ENCODE results near the gene CACNA1H.

The CACNA1H gene

GRCh38 chr16:1181404-1182315 is 28.8 kb downstream of the CACNA1H start:
- Histone ChIP-seq H2AFZ (peak overlapping the region; percentile 84), H3K4me1 (peaks cover 24% of the 10 kb centered on the region), H3K27me3 (ENCODE audit: control insufficient read depth, insufficient read depth, low read length) (no peaks in the 10 kb centered on the region), H3K36me3 (ENCODE audit: control insufficient read depth, insufficient read depth, low read length) (no peaks in the 10 kb centered on the region), H3K27ac (peak overlapping the region; percentile 100), H3K4me3 (ENCODE audit: low read depth, low read length) (no peak overlapping the region), H3K79me2 (peaks cover 17% of the 10 kb centered on the region), H3K9me3 (ENCODE audit: control insufficient read depth, low read length) (no peaks in the 10 kb centered on the region), H3K9ac (no peak overlapping the region), H3K4me2 (ENCODE audit: low read length) (peak overlapping the region; percentile 71)
- TF ChIP-seq CTCF (IDR thresholded peaks at IDR 0.05) = no peak

- Histone ChIP-seq H2AFZ (peak overlapping the region; percentile 84), H3K36me3 (ENCODE audit: control insufficient read depth, insufficient read depth, low read length) (no peaks in the 10 kb centered on the region), H3K4me3 (ENCODE audit: low read depth, low read length) (no peak overlapping the region), H3K27ac (peak overlapping the region; percentile 100), H3K4me2 (ENCODE audit: low read length) (peak overlapping the region; percentile 71), H3K79me2 (peaks cover 14% of the 10 kb centered on the region), H3K4me1 (peaks cover 24% of the 10 kb centered on the region), H3K9ac (peak overlapping the region; percentile 61), H3K27me3 (ENCODE audit: control insufficient read depth, insufficient read depth, low read length) (no peaks in the 10 kb centered on the region), H3K9me3 (ENCODE audit: control insufficient read depth, low read length) (no peaks in the 10 kb centered on the region)
- TF ChIP-seq CTCF (IDR thresholded peaks at IDR 0.05) = no peak
These were observed 29.4 kb downstream of the CACNA1H start for GRCh38 chr16:1182316-1182671.

GRCh38 chr16:1182950-1183907 is 30.3 kb downstream of the CACNA1H start:
- Histone ChIP-seq H3K27me3 (ENCODE audit: control insufficient read depth, insufficient read depth, low read length) (no peaks in the 10 kb centered on the region), H3K4me3 (ENCODE audit: low read depth, low read length) (no peak overlapping the region)

GRCh38 chr16:1184156-1184868 is 31.4 kb downstream of the CACNA1H start:
- Histone ChIP-seq H2AFZ (no peak overlapping the region), H3K9me3 (ENCODE audit: control insufficient read depth, low read length) (no peaks in the 10 kb centered on the region), H3K4me3 (ENCODE audit: low read depth, low read length) (no peak overlapping the region), H3K4me2 (ENCODE audit: low read length) (no peak overlapping the region), H3K9ac (no peak overlapping the region), H3K27me3 (ENCODE audit: control insufficient read depth, insufficient read depth, low read length) (no peaks in the 10 kb centered on the region), H3K36me3 (ENCODE audit: control insufficient read depth, insufficient read depth, low read length) (no peaks in the 10 kb centered on the region), H3K79me2 (peaks cover 14% of the 10 kb centered on the region), H3K4me1 (peaks cover 24% of the 10 kb centered on the region), H3K27ac (no peak overlapping the region)
- peak; percentile 8 for TF ChIP-seq CTCF (IDR thresholded peaks at IDR 0.05)

More at GRCh38 chr16:1182950-1183907, 30.3 kb downstream of the CACNA1H start:
- TF ChIP-seq CTCF (IDR thresholded peaks at IDR 0.05) = no peak
- no peaks in the 10 kb centered on the region for H3K9me3 ChIP-seq (ENCODE audit: control insufficient read depth, low read length)
- H3K4me2 ChIP-seq (ENCODE audit: low read length) = peak overlapping the region; percentile 57
- no peak overlapping the region for H3K9ac ChIP-seq
- peaks cover 24% of the 10 kb centered on the region for H3K4me1 ChIP-seq
- H3K79me2 ChIP-seq = peaks cover 14% of the 10 kb centered on the region
- H3K27ac ChIP-seq = peak overlapping the region; percentile 100
- H2AFZ ChIP-seq = no peak overlapping the region
- H3K36me3 ChIP-seq (ENCODE audit: control insufficient read depth, insufficient read depth, low read length) = no peaks in the 10 kb centered on the region
